Left renal cortex interstitium (tissue), 4 donors: Measurements from ENCODE around the gene PASD1. TPM values are rescaled to one million over a fixed set of nuclear protein-coding genes. Genes with fewer than 3 reads are reported as not detected.

Experiments used
- polyA plus RNA-seq, 4 donors: library from polyadenylated mRNA; unstranded; fragments of 120-200 nt; gene quantifications; one replicate each; pipeline ENCODE4 v1.2.1, GENCODE V29; 2013; ENCODE audit not compliant: insufficient read length in 4 of 4

Gene PASD1
- polyA plus RNA-seq, 4 donors = not detected

Other genes starting within 250 kb of the PASD1 start
- gene VMA21, start 166.5 kb upstream of the PASD1 start, polyA plus RNA-seq = 10 to 100 TPM; 23.7 to 33.5 (median 25.6) TPM
- gene PRRG3, start 131.8 kb downstream of the PASD1 start, polyA plus RNA-seq = 10 to 100 TPM in 1 of 4 donors, 1 to 10 TPM in 3; 5.8 to 10.1 (median 7.2) TPM
- gene FATE1, start 152.4 kb downstream of the PASD1 start, polyA plus RNA-seq = under 1 TPM in 1 of 4 donors, not detected in 3; 0.18 TPM
- gene CNGA2, start 171.1 kb downstream of the PASD1 start, polyA plus RNA-seq = not detected